RPMI8226 (cell line): ENCODE data around the gene HAVCR1.

Experiments
- DNase-seq: peaks from one replicate; pipeline ENCODE4 v3.0.0-alpha.2; 2015

The HAVCR1 gene

GRCh38 chr5:156981481-156981880, 77.4 kb downstream of the HAVCR1 start:
- no peak for DNase-seq
